Measurements from ENCODE around the gene WDR5B.

Gene WDR5B

DNA sequence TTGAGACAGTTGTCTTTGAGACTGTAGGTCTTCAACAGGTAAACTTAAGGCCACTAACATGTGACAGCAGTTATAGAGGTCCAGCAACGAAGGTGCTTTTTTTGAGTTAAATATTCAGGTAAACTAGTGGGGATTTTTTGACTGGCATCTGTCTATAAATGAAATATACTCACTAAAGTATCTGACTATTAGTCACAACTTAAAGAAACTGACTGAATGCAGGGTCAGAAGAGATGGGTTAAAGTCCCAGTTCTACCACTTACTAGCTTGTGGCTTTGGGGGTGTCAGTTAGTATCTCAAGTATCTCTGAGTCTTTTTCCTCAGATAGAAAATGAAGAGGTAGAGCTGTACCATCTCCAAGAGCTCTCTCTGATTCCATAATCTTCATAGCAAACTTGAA is 50.8 kb downstream of the WDR5B start:
- DNase-seq = no peak

DNA sequence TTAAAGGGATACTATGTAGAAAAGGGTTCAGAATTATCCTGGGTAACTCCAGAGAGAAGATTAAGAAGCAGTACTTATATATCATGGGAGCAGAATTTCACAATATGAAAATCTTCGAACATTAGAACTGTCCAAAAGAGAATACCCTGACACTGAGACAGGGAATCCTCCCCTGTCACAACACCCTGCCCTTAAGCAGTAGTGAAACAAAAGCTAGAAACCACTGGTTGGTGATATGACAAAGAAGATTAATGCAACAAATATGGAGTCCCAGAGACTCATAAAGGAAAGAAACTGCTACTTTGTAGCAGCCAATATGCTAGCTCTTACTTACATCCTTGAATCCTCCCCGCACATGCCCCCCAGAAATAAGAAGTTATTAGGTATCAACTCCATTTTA is 51.4 kb downstream of the WDR5B start:
- no peak for DNase-seq
